Activated T-cell treated with anti-CD3 and anti-CD28 coated beads, Interleukin-2, amount 50 U/mL, for 4 hours (primary cell): Measurements from ENCODE around the gene COL18A1. TPM values are rescaled to one million over a fixed set of nuclear protein-coding genes. Genes with fewer than 3 reads are reported as not detected.
A peak's percentile ranks its signal among the peaks of the same experiment; 100 is the strongest.
"Not testable (repeated sequence)": the region's sequence is repeated elsewhere in the genome, so short reads cannot be mapped to it uniquely, and the experiment has no call there.

Source experiments
- ATAC-seq, 2 donors: fragments of 200-7000 bp; cut with Tn5 transposase; one replicate each; pipeline ENCODE4 v1.10.0; 2021
- DNase-seq: peaks from one replicate; pipeline ENCODE4 v3.0.0-alpha.2; 2020
- H3K27me3 Mint-ChIP-seq: one replicate; pipeline ENCODE4 v1.8.0; 2021; ENCODE audit warnings: low read depth, mixed read lengths
- H3K36me3 Mint-ChIP-seq: one replicate; pipeline ENCODE4 v1.8.0; 2022; ENCODE audit warnings: mixed read lengths; ENCODE audit not compliant: insufficient read depth
- H3K4me1 Mint-ChIP-seq: one replicate; pipeline ENCODE4 v1.8.0; 2021; ENCODE audit warnings: low read depth, mixed read lengths
- H3K4me3 Mint-ChIP-seq: one replicate; pipeline ENCODE4 v1.8.0; 2021; ENCODE audit warnings: mild to moderate bottlenecking, moderate library complexity, mixed read lengths
- H3K9me3 Mint-ChIP-seq: one replicate; pipeline ENCODE4 v1.8.0; 2021; ENCODE audit warnings: mixed read lengths
- total RNA-seq, 3 donors: library from RNA; stranded (reverse); gene quantifications; one replicate each; pipeline ENCODE4 v1.2.1, GENCODE V29; 2021

Gene COL18A1
- total RNA-seq, result 10 to 100 TPM; 15.0 to 19.9 (median 15.4) TPM

GRCh38 chr21:45404730-45405270, at the start of gene COL18A1:
Gene COL18A1, plus strand, starts transcription at chr21:45405165. Its CDS starts 66 bp downstream, at chr21:45405231.
- no peaks in the 10 kb centered on the region for H3K36me3 Mint-ChIP-seq
- DNase-seq (peak; percentile 30), ATAC-seq (peak; percentile 64 to 72)
- H3K27me3 Mint-ChIP-seq, result peaks cover 61% of the 10 kb centered on the region
- H3K9me3 Mint-ChIP-seq, result peaks cover 8% of the 10 kb centered on the region
- peak within 1 kb of the TSS; percentile 80 for H3K4me3 Mint-ChIP-seq
- peaks cover 17% of the 10 kb centered on the region for H3K4me1 Mint-ChIP-seq

DNA sequence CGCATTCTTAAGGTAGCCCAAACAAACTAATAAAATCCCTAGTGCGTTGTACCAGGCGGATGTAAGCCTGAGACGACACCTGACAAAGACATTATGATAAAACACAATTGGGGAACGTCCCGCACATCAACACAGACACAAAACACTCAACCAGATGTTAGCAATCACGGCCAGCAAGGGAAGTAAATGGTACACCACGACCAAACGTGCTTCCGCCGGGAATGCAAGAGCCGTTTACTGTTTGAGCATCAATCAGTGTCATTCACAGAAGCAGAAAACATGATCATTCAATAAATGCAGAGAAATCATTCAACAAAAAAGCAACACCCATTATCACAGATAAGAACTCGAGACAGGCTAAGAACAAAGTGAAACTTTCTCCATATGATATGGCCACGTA, 49.4 kb upstream of the COL18A1 start:
- Mint-ChIP-seq H3K36me3 (no peaks in the 10 kb centered on the region), H3K4me1 (peaks cover 9% of the 10 kb centered on the region), H3K27me3 (peaks cover 7% of the 10 kb centered on the region), H3K9me3 (no peaks in the 10 kb centered on the region), H3K4me3 (no peak overlapping the region)
- ATAC-seq (no peak), DNase-seq (no peak)

- peaks cover 7% of the 10 kb centered on the region for H3K27me3 Mint-ChIP-seq
- no peaks in the 10 kb centered on the region for H3K9me3 Mint-ChIP-seq
- ATAC-seq (no peak), DNase-seq (no peak)
- H3K36me3 Mint-ChIP-seq, result no peaks in the 10 kb centered on the region
- peaks cover 9% of the 10 kb centered on the region for H3K4me1 Mint-ChIP-seq
- H3K4me3 Mint-ChIP-seq, result no peak overlapping the region
Measured at GRCh38 chr21:45356251-45356650, 48.7 kb upstream of the COL18A1 start.

- DNase-seq (no peak), ATAC-seq (no peak)
- Mint-ChIP-seq H3K36me3 (no peaks in the 10 kb centered on the region), H3K9me3 (no peaks in the 10 kb centered on the region), H3K4me3 (no peak overlapping the region), H3K4me1 (peaks cover 9% of the 10 kb centered on the region), H3K27me3 (peaks cover 7% of the 10 kb centered on the region)
Measured at GRCh38 chr21:45356653-45357435, 48.1 kb upstream of the COL18A1 start.

GRCh38 chr21:45357436-45358260, 47.3 kb upstream of the COL18A1 start:
- no peaks in the 10 kb centered on the region for H3K36me3 Mint-ChIP-seq

DNA sequence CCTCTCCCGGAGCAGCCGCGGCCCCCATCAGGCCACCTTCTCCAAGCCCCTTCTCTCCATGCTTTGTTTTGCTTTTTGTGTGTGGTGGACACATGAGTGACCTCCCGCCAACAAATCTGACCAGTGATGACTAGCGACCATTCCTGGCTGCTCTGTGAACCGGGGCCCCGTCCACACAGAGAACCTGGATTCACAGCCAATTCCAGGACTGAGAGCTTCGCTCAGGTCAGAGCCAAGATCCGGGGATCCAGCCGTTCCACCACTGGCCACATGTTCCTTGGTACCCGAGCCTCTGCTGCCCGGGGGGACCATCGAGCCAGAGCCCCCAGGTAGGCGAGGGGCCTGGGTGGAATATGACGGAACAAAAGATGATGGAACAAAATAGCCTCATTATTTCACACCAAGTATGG, 46.7 kb upstream of the COL18A1 start:
- no peak for ATAC-seq

More at GRCh38 chr21:45357436-45358260, 47.3 kb upstream of the COL18A1 start:
- H3K27me3 Mint-ChIP-seq, result peaks cover 8% of the 10 kb centered on the region
- H3K9me3 Mint-ChIP-seq, result no peaks in the 10 kb centered on the region
- H3K4me3 Mint-ChIP-seq, result no peak overlapping the region
- DNase-seq (no peak), ATAC-seq (no peak)
- H3K4me1 Mint-ChIP-seq, result peaks cover 9% of the 10 kb centered on the region

GRCh38 chr21:45358711-45359310, 46.2 kb upstream of the COL18A1 start:
- DNase-seq (no peak), ATAC-seq (no peak)
- Mint-ChIP-seq H3K4me1 (peaks cover 9% of the 10 kb centered on the region), H3K9me3 (no peaks in the 10 kb centered on the region), H3K36me3 (no peaks in the 10 kb centered on the region), H3K4me3 (no peak overlapping the region), H3K27me3 (peaks cover 8% of the 10 kb centered on the region)

More for the DNA sequence above, 46.7 kb upstream of the COL18A1 start:
- Mint-ChIP-seq H3K4me1 (peaks cover 9% of the 10 kb centered on the region), H3K9me3 (no peaks in the 10 kb centered on the region), H3K4me3 (no peak overlapping the region), H3K27me3 (peaks cover 8% of the 10 kb centered on the region), H3K36me3 (no peaks in the 10 kb centered on the region)
- DNase-seq, result no peak

GRCh38 chr21:45359451-45360217, 45.3 kb upstream of the COL18A1 start:
- Mint-ChIP-seq H3K9me3 (no peaks in the 10 kb centered on the region), H3K36me3 (no peaks in the 10 kb centered on the region), H3K4me1 (peaks cover 15% of the 10 kb centered on the region), H3K4me3 (no peak overlapping the region), H3K27me3 (peaks cover 8% of the 10 kb centered on the region)
- DNase-seq, result no peak
- no peak for ATAC-seq

GRCh38 chr21:45361033-45361997, 43.6 kb upstream of the COL18A1 start:
- Mint-ChIP-seq H3K4me1 (peaks cover 6% of the 10 kb centered on the region), H3K36me3 (no peaks in the 10 kb centered on the region), H3K27me3 (peaks cover 3% of the 10 kb centered on the region), H3K9me3 (no peaks in the 10 kb centered on the region), H3K4me3 (no peak overlapping the region)
- ATAC-seq, result no peak
- no peak for DNase-seq

DNA sequence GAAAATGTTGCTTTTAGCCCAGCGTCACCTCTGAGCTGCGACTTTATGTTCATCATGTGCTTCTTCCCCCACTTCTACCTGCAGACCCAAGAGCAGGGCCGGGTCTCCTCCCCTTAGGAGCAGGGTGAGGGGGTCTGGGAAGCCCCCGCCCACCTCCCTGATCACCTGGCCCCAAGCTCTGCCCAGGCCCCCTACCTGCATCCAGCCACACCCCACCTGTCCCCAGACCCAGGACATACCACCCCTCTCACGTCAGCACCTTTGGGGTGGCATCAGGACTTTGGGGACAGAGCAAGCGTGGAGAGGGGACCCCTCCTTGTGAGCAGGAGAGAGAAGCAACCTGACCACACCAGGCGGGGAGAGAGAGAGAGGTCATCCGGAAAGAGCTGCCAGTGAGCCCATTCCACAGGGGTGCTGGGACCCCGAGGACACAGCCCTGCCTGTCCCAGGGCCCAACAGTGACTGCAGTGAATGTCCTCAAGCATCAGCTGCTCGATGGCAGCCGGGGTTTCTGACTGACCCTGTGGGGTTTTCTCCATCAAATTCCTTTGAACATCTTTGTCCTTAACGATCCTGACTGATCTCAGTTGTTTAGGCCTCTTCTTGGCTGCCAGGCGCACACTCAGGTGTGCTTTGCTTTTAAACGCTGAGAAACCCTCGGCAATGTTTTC, 42.8 kb upstream of the COL18A1 start:
- Mint-ChIP-seq H3K27me3 (peaks cover 2% of the 10 kb centered on the region), H3K4me1 (peaks cover 6% of the 10 kb centered on the region), H3K4me3 (no peak overlapping the region), H3K9me3 (no peaks in the 10 kb centered on the region), H3K36me3 (no peaks in the 10 kb centered on the region)
- DNase-seq (no peak), ATAC-seq (no peak)

- H3K27me3 Mint-ChIP-seq, result peaks cover 5% of the 10 kb centered on the region
- ATAC-seq (no peak), DNase-seq (no peak)
- peaks cover 6% of the 10 kb centered on the region for H3K4me1 Mint-ChIP-seq
- no peaks in the 10 kb centered on the region for H3K36me3 Mint-ChIP-seq
- H3K4me3 Mint-ChIP-seq, result no peak overlapping the region
- H3K9me3 Mint-ChIP-seq, result no peaks in the 10 kb centered on the region
Measured at GRCh38 chr21:45362748-45363145, 42.2 kb upstream of the COL18A1 start.

GRCh38 chr21:45363272-45363671, 41.7 kb upstream of the COL18A1 start:
- not testable (repeated sequence) for ATAC-seq, H3K4me3 Mint-ChIP-seq, H3K36me3 Mint-ChIP-seq, DNase-seq, H3K9me3 Mint-ChIP-seq, H3K27me3 Mint-ChIP-seq, H3K4me1 Mint-ChIP-seq
